Activated naive CD4-positive, alpha-beta T cell (primary cell): Measurements from ENCODE around the gene COPS3.

Experiments used
- DNase-seq, 4 experiments: peaks; one replicate each; lab custom pipeline; 2025; lab: John Stamatoyannopoulos, UW

COPS3 gene

DNA sequence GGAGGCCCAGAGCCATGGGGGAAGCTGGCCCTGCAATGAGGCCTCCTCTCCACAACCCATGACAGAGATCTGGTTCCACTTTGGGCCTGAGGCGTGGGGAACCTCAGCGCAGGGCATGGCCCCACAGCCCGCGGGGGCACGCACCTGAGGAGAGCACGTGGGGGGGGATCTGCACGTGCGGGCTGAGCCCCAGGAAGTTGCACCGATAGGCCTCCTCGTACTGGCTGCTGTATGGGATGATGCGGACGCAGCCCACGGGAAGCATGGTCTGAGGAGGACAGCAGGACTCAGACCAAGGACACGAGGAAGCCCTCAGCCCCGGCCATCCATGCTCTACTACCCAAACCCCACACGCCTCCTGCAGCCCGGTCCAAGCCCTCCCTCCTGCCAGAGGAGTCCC is 64.8 kb downstream of the COPS3 start:
- no peak for DNase-seq

DNA sequence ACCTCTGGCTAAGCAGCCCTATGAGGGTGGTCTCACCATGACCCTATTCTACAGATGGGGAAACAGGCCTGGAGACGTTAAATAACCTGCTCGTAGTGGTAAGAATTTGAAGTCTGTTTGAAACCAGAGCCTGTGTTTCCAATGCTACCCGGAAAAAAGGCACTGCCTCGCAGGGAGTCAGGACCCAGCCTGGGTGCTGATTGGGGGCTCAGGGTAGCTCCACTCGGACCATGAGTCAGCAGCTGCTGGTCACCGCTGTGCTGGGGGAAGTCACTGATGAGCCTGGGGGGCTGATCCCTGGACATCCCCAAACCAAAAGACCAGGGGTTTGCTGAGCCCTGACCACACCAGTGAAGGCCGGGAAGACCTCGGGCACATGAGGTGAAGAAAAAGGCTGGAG is 65.5 kb downstream of the COPS3 start:
- DNase-seq: no peak

GRCh38 chr17:17214646-17215436 is 66.2 kb downstream of the COPS3 start:
- no peak for DNase-seq

DNA sequence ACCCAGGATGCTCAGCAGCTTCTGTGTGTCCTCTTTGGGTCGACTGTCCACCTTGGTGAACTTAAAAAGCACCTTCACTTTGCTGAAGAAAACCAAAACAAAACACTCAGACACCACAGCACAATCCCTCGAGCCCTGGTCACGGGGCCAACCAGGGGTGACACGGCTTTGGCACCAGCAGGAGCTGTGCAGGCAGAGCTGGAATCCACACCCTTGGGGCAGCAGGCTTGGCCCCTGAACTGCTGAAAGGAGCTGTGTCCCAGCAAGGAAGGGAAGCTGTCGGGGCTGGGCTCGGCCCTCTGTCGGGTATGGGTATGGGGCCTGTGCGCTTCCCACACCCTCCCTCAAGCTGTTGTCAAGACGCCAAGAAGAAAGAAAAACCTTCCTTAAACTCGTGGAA is 67.3 kb downstream of the COPS3 start:
- DNase-seq: no peak

DNA sequence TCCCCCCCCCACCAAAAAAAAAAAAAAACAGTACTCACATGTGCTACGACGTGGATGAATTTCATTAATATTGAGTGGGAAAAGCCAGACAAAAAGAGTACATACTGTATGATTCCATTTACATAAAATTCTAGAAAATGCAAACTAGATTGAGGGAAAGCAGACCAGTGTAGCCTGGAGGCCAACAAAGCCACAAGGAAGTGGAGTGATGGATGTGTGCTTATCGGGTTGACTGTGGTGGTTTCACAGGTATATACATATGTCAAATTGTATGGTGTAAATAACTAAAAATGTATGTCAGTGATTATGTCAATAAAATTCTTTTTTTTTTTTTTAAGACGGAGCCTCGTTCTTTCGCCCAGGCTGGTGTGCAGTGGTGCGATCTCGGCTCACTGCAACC is 73.0 kb downstream of the COPS3 start:
- no peak for DNase-seq

- no peak for DNase-seq
Observed at GRCh38 chr17:17206913-17207335, 74.1 kb downstream of the COPS3 start.

DNA sequence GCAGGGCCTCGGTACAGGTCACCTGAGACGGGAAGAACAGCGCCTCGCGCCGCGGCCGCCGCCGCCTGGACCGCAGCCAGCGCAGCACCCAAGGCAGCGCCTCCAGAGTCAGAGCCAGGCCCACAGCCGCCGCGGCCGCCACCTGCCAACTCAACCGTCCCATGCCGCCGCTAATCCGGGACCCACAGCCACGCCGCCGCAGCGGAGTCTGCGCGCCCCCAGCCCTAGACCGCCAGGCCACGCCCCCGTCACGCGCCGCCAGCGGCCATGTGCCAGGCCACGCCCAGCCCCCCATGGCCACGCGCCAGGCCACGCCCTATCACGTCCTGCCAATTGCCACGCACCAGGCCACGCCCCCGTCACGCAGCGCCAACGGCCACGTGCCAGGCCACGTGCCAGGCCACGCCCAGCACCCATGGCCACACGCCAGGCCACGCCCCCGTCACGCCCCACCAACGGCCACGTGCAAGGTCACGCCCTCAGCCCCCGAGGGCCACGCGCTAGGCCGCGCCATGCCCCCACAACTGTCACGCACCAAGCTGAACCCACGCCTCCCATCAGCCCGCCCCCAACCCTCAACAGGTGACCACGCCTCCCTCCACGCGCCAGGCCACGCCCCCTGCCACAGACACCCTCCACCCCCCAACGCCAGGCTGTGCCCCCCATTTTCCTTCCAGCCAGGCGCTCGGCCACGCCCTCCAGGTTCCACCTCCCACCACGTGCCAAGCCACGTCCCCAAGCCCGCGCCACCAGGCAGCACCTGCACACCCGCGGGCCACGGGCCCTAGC is 74.7 kb downstream of the COPS3 start, which contains the start of gene PLD6:
PLD6 (minus strand) TSS at position 210 of the 789 bp plus-strand sequence; CDS start at position 163, 47 bp downstream.
- DNase-seq: peak; percentile 86 to 96 (median 92)

DNA sequence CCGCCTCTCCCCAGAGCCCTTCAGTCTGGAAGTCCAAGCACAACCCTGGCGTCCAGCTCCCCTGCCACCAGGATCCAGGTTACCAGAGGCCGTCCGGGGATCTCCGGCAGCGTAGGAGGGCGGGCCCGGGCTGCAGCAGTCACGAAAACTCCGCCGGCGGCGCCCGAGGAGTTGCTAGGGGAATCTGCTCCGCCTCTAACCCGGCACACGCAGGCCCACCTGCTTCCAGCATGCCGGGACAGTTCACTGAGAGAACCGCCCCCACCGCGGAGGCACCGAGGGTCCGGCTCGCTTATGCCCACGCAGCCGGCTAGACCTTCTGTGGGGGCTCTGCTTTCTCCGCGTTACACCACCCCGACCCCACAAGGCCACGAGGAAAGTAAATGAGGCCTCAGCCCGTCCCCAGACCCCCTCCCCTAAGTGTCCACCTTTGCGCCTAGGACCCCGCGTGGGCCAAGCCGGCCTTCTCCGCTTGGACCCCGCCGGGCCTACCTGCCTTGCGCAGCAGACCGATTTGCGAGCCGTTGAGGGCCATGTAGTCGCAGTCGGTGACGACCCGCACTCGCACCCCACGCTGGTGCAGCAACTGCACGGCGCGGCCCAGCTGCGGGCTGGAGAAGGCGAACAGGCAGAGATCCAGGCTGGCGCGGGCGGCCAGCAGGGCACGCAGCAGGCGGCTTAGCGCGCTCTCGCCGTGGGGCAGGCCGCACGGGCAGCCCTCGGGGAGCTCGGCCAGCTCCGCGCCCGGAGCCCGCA is 75.5 kb downstream of the COPS3 start:
- peak; percentile 32 to 42 (median 36) for DNase-seq

DNA sequence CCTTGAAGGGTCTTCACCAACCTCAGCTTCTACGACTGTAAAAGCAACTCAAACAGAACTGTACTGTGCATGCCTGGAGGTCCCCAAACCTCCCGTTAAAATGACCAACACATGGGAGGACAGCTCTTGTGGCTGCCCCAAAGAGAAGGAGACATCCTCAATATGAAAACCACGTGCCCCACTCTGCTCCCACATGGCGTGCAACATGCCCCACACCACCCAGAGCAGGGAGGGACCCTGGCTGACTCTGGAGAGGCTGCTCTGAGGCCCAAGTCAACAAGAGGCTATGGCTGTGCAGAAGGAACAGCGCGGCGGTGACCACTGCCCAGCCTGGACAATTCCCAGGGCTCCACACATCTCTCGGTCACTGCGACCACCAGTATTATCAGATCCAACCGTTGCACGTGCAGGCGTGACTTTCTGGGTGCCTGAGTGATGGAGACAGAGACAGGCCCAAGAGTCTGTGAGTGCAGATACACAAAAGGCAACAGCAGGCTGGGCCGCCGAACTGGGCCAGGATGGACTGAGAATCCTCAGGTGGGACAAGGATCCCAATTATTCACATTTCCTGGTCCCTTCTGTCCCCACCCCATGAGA is 76.3 kb downstream of the COPS3 start:
- DNase-seq: no peak

DNA sequence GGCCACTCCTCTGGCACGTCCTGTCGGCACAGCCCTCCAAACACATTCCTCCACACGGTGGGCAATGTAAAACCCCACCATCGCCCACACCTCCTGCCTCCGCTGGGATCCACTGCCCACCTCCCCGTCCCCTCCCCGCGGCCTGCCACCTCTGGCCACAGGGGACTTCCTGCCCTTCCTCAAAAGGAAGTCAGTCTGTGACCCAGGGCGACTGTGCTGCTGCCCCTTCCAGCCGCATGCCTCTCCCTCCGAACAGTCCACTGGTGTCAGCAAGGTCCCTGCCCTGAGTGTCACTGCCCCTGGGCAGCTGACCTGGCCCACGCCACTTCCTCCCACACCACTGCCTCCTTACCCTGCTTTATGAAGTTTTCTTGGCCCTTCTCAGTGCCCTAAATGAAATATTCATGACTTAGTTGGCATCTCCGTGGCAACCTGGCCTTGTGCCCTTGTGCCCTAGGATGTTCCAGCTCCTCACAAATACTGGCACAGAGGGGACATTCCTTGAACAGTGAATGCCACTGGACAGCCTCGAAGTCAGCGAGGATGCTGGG is 76.9 kb downstream of the COPS3 start:
- no peak for DNase-seq

DNA sequence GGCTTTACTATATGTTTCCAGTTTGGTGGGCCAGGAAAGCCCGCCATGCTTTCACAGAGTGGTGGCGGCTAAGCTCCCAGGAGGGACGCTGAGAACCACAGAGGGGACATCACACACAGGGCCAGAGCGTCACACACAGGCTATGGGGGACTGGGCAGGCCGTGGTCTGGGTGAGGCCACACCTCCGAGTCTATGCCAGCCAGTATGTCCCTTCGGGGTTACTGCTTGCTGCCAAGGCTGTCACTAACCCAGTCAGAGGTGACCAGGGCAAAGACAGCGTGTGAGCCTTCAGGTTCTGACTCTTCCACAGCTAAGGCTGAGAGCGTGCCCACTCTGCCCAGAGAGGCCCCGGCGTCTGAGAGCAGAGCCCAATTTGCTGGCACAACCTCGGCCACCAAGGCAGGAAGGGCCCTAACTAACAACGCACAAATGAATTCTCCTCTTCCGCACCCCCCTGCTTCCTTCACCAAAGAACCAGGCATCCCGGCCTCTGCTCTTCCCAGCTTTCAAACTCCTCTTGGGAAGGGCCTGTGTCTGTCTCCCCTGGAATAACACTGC is 77.8 kb downstream of the COPS3 start:
- DNase-seq: no peak

- DNase-seq: no peak
Observed at GRCh38 chr17:17201907-17202306, 79.1 kb downstream of the COPS3 start.

DNA sequence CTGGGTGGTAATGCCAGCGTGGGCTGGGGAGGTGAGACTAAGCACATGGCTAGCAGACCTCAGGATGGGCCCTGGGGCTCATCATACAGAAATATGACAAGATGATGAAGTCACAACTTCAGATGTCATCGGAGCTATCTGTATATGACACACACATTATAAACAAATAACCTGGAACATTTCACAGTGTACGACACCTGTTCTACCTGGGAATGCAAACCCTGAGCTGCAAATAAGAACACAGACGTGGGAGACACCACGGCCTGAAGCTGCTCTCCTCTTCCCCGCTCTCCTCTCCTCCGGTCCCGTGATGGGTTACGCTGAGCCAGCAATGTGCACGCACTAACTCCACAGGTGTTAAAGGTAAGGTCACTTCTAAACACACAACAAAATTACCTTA is 79.8 kb downstream of the COPS3 start:
- DNase-seq: no peak

- DNase-seq: no peak
Observed at GRCh38 chr17:17200831-17201230, 80.2 kb downstream of the COPS3 start.

GRCh38 chr17:17200311-17200710 is 80.7 kb downstream of the COPS3 start:
- no peak for DNase-seq

GRCh38 chr17:17198281-17198680 is 82.8 kb downstream of the COPS3 start:
- DNase-seq: no peak

GRCh38 chr17:17196776-17197175 is 84.3 kb downstream of the COPS3 start:
- DNase-seq: no peak
